ENCODE data around the gene LAIR2.

The LAIR2 gene

DNA sequence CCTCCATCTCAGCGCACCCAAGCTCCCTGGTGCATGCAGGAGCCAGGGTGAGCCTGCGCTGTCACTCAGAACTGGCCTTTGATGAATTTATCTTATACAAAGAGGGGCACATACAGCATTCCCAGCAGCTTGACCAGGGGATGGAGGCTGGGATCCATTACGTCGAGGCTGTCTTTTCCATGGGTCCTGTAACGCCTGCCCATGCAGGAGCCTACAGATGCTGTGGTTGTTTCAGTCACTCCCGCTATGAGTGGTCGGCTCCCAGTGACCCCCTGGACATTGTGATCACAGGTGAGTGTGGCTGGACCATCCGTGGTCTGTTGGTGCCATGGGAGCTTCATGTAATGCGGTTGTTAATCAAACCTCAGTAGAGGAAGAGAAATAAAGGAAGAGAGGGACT, 33.0 kb downstream of the LAIR2 start:
- no peak for FAIRE-seq

DNA sequence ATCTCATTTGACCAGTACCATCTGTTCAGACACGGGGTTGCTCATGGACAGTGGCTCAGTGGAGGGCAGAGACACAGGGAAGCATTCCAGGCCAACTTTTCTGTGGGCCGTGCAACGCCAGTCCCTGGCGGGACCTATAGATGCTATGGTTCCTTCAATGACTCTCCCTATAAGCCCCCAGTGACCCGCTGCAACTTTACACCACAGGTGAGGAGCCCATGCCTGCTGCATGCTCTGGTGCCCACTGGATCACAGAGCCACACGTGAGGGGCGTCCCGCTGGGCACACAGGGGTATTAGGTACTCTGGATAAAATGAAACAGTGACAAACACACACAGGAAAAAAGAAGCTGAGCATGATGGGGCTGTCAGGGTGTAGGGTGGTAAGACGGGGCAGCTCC, 34.3 kb downstream of the LAIR2 start:
- no peak for FAIRE-seq

GRCh38 chr19:54541712-54542111, 39.1 kb downstream of the LAIR2 start:
- no peak for FAIRE-seq

- no peak for FAIRE-seq
These were observed 46.2 kb downstream of the LAIR2 start for GRCh38 chr19:54548806-54549205.

GRCh38 chr19:54549224-54549623, 46.6 kb downstream of the LAIR2 start:
- no peak for FAIRE-seq

- no peak for FAIRE-seq
These were observed 48.7 kb downstream of the LAIR2 start for GRCh38 chr19:54551293-54551692.

- FAIRE-seq, result no peak
These were observed 49.6 kb downstream of the LAIR2 start for GRCh38 chr19:54551950-54552912.

DNA sequence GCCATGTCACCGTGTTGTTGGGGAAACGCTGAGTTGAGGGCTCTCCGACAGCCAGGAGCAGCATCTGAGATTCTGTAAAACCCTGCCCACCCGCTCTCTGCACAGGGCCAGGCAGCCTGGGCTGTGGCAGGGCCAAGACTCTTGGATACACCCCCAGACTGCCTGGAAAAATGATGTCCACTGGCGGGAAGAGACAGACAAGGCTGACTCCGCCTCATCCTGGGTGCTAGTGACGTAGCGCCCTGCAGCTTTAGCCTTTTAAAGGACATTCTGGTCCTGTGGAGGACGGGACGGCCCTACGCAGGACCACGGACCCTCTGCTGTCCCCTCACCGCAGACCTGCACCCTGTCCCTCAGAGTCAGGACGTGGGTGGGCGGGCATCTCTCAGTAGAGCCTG, 50.3 kb downstream of the LAIR2 start:
- no peak for FAIRE-seq

DNA sequence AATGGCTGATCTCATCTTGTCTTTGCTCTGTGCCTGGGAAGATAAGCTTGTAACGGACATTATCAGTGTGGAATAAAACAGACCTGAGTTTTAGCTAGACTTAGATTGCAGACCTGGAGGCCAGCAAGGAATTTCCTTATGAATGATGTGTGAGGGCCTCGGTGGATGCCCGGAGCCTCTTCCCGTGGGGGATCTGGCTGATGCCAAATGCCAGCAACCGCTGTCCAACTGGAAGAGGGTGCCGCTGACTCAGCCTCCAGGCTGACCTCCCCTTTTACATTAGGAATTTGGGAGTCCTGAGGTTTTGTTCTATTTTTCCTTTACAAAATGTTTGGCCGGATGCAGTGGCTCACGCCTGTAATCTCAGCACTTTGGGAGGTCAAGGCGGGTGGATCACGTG, 51.4 kb downstream of the LAIR2 start:
- FAIRE-seq, result no peak

DNA sequence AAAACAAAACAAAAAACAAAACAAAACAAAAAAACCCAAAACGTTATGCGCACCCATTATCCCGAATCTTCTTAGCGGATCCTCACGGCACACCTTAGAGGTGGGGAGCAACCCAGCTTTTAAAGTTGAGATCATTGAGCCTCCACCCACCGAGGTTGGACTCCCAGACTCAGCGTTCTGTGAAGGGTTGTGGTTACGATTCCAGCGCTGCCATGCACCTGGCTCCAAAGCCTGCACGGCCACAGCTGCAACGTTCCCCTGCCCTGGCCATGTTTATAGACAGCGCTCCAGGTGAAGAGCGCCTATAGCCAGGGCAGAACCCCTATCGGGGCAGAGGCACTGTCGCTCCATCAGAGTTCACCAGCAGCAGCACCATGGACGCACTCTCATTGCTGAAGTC, 52.3 kb downstream of the LAIR2 start:
- FAIRE-seq, result no peak

DNA sequence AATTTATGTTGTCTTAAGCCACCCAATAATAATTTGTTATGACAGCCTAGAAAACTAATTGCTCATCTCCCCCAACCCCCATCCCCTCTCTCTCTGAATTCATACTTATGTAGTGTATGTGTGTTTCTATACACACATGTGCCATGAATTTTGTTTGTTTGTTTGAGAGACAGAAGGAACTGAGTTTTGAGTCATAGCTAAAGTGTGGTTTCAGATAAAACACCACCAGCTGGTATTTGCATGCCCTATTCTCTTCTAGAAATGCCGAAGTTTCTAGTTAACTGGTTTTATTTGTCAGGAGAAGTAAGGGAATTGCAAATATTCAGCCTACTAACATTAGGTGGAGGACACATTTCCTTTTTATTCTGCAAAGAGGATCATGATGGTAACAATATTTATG, 53.6 kb downstream of the LAIR2 start:
- no peak for FAIRE-seq

- FAIRE-seq, result no peak
These were observed 55.7 kb downstream of the LAIR2 start for GRCh38 chr19:54558339-54558738.
